Measurements from ENCODE around the gene POLR2J. TPM values are rescaled to one million over a fixed set of nuclear protein-coding genes. Genes with fewer than 3 reads are reported as not detected.
"Not testable (repeated sequence)": the region's sequence is repeated elsewhere in the genome, so short reads cannot be mapped to it uniquely, and the experiment has no call there.

POLR2J gene
- total RNA-seq, 2 donors from 2014 or later, result 56.9 to 79.6 TPM

DNA sequence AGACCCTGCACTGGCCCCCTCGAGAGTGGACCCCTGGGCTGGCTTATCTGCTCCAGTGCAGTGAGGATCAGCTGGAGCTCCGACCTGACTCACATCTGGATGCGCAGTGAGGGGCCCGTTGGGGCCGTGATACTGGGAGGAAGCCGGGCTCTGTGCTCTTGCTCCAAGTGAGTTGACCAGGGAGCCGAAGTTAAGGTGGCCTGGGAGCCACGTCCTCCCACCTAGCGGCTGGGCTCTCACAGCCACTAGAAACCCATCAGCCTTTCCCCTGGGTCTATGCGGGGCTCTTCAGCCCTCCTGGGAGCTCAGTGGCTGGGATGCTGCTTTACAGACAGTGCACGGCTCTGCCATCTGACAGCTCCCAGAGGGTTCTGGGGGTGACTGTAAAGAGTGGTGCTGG lies 23.1 kb downstream of the POLR2J start:
- no peaks in the 10 kb centered on the region for H3K9me3 Mint-ChIP-seq
- ATAC-seq, result peak in 1 of 2 donors; percentile 21

DNA sequence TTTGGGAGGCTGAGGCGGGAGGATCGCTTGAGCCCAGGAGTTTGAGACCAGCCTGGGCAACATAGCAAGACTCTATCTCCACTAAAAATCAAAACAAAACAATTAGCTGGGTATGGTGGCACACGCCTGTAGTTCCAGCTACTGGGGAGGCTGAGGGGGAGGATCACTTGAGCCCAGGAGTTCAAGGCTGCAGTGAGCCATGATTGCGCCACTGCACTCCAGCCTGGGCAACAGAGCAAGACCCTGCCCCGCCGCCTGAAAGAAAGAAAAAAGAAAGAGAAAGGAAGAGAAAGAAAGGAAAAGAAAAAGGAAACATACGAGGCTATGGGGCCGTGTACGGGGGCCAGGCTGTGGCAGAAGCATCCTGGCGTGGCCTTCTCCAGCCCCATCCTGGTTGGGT lies 23.8 kb downstream of the POLR2J start:
- ATAC-seq; H3K9me3 Mint-ChIP-seq; DNase-seq (ENCODE audit: low spot score in 2 of 2); H3K36me3 Mint-ChIP-seq: not testable (repeated sequence)
- H3K27ac Mint-ChIP-seq, result peak overlapping the region; percentile 76 to 84

More for the DNA sequence above, 23.1 kb downstream of the POLR2J start:
- H3K36me3 Mint-ChIP-seq, result no peaks in the 10 kb centered on the region
- no peak overlapping the region for H3K27ac Mint-ChIP-seq
- DNase-seq (ENCODE audit: low spot score in 2 of 2), result no peak

DNA sequence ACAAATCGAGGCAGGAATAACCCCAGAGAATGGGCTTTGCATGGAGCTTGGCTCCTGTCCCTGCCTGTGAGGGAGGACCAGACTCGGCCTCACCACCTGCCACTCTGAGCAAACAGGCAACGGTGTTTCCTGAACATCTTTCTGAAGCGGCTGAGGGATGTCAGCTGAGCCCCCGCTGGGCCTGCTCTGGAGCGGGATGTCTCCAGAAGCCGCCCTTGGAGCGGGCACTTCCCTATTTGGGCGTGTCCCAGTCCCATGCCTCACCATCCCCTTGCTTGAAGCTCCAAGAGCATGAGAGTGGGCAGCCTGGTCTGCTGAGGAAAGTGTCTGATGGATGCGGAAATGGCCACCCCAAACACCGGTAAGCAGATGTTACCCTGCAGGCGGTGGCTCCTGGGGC lies 24.3 kb downstream of the POLR2J start:
- no peaks in the 10 kb centered on the region for H3K9me3 Mint-ChIP-seq
- no peak for ATAC-seq
- no peaks in the 10 kb centered on the region for H3K36me3 Mint-ChIP-seq
- DNase-seq (ENCODE audit: low spot score in 2 of 2), result no peak
- H3K27ac Mint-ChIP-seq, result peak overlapping the region in 1 of 2 donors; percentile 76

DNA sequence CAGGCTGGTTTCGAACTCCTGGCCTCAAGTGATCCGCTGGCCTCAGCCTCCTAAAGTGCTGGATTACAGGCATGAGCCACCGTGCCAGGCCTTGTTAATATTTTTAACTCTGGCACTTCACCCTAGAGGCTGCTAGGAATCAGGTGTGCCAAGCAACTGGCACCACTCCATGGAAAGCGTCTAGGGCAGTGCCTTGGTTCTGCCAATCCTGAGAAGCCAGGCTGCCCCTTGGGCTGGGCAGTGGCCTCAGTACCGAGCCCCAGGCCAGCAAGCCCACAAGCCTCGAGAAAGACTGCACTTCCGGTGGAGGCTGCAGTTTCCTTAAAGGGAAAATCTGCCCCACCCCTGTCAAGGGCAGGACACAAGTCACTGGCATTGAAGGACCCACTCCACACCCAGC lies 25.4 kb downstream of the POLR2J start:
- H3K27ac Mint-ChIP-seq, result peak overlapping the region in 1 of 2 donors; percentile 73
- DNase-seq (ENCODE audit: low spot score in 2 of 2), result no peak
- no peak for ATAC-seq
- H3K9me3 Mint-ChIP-seq, result no peaks in the 10 kb centered on the region
- H3K36me3 Mint-ChIP-seq, result no peaks in the 10 kb centered on the region

DNA sequence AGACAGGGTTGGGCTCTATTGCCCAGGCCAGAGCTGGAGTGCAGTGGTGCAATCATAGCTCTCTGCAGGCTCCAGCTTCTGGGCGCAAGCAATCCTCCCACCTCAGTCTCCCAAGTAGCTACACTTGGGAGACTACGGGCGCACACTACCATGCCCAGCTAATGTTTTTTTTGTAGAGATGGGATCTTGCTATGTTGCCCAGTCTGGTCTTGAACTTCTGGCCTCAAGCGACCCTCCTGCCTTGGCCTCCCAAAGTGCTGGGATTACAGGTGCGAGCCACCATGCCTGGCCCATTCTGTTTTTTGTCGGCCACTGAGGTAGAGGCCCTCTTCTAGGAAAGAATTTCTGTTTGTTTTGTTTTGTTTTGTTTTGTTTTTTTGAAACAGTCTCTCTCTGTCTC lies 26.3 kb downstream of the POLR2J start:
- peak overlapping the region in 1 of 2 donors; percentile 73 for H3K27ac Mint-ChIP-seq
- no peaks in the 10 kb centered on the region for H3K36me3 Mint-ChIP-seq
- DNase-seq (ENCODE audit: low spot score in 2 of 2), result no peak

DNA sequence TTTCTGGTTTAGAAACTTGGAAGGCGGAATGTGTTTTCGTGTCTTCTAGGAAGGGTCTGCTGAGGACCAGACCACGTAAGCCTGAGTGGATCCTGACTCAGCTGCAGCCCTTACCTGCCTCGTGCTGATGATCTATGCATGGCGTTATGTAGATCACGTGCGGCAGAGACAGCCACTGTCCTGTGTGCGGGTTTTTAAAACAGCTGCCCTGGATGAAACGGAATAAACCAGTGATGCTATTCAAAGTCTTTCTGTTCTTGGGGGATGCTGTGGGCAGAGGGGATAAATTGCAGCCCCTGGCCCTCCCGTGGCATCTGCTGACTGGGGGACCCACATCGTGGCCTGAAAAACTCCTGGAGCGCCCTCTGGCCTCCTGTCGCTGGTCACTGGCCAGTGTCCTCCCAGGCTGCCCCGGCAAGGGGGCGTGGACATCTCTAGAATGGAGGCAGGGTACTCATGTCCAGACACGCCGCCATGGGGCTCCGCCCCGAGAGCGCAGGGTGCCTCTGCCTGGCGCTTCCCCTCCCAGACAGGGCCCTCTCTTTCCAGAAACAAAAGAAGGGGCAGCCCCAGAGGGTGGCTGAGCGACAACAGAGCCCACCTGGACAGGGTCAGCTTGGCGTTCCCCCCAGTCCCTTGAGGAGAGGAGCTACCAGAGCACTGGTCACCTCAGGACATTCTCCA lies 27.2 kb downstream of the POLR2J start:
- Mint-ChIP-seq H3K27ac (no peak overlapping the region), H3K36me3 (no peaks in the 10 kb centered on the region), H3K9me3 (no peaks in the 10 kb centered on the region)
- ATAC-seq (no peak), DNase-seq (ENCODE audit: low spot score in 2 of 2) (no peak)

More for the DNA sequence above, 26.3 kb downstream of the POLR2J start:
- H3K9me3 Mint-ChIP-seq, result no peaks in the 10 kb centered on the region
- ATAC-seq, result no peak

DNA sequence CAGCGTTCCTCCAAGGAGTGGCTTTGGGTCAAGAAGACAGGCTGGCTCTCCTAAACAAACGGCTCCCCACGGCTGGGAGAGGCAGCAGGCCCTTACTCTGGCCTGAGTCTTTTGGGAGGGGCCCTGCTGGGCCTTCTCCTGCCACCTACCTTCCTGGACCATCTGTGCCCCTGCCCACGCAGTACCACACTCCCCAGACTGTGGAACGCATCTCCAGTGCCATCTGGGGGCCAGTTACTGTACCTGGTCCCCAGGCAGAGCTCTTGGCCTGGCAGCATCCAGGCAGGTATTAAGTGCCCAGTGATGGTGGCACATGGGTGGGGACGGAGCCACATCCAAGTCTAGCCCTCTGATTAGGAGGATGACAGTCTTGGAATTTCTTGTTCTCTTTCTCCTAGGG lies 28.5 kb downstream of the POLR2J start:
- Mint-ChIP-seq H3K27ac (peak overlapping the region in 1 of 2 donors; percentile 66), H3K9me3 (no peaks in the 10 kb centered on the region), H3K36me3 (no peaks in the 10 kb centered on the region)
- ATAC-seq (peak; percentile 71 to 85), DNase-seq (ENCODE audit: low spot score in 2 of 2) (no peak)

DNA sequence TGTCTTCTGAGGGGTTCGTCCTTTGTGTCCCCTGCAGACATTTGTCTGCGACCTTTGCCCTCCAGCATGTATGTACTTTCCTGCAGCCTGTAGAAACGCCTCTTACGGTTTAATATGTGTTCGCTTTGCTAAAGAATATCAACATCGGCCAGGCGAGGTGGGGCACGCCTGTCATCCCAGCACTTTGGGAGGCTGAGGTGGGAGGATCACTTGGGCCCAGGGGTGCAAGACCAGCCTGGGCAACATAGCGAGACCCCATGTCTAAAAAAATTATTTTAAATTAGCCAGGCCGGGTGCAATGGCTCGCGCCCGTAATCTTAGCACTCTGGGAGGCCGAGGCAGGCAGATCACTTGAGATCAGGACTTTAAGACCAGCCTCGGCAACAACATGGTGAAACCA lies 29.6 kb downstream of the POLR2J start:
- no peaks in the 10 kb centered on the region for H3K36me3 Mint-ChIP-seq
- no peak overlapping the region for H3K27ac Mint-ChIP-seq
- H3K9me3 Mint-ChIP-seq, result no peaks in the 10 kb centered on the region
- ATAC-seq (no peak), DNase-seq (ENCODE audit: low spot score in 2 of 2) (no peak)

DNA sequence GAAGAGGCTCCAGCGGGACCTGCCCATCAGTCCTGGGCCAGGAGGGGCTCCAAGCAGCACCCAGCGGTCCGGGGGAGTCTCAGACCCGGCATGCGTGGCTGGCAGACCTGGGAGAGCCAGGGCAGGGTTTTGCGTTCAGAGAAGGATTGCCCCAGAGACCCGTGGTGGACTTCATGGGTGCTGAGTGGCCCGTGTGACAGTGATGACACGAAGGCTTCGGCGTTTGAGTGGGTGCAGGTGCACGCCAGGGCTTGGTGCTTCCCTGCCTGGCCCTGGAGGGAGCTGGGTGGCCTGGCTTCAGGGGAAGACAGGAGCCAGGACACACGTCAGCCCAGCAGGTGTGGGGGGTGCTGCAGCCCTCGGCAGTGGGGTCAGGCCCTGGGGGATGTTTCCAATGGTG lies 31.4 kb downstream of the POLR2J start:
- no peak for DNase-seq (ENCODE audit: low spot score in 2 of 2)
- ATAC-seq, result no peak
- no peaks in the 10 kb centered on the region for H3K9me3 Mint-ChIP-seq
- H3K27ac Mint-ChIP-seq, result peak overlapping the region in 1 of 2 donors; percentile 76
- H3K36me3 Mint-ChIP-seq, result no peaks in the 10 kb centered on the region

DNA sequence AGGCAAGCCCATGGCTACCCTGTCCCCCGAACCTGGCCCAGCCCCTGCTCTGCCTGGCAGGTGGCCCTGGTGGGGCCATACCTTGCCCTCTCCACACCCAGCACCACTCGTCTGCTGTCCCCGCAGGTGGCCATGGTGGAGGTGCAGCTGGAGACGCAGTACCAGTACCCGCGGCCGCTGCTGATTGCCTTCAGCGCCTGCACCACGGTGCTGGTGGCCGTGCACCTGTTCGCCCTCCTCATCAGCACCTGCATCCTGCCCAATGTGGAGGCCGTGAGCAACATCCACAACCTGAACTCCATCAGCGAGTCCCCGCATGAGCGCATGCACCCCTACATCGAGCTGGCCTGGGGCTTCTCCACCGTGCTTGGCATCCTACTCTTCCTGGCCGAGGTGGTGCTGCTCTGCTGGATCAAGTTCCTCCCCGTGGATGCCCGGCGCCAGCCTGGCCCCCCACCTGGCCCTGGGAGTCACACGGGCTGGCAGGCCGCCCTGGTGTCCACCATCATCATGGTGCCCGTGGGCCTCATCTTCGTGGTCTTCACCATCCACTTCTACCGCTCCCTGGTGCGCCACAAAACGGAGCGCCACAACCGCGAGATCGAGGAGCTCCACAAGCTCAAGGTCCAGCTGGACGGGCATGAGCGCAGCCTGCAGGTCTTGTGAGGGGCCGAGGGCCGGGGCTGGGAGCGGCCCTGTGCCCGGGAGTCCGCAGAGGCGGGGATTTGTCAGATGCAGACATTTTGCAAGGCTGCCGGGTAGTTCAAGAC lies 32.1 kb downstream of the POLR2J start:
- Mint-ChIP-seq H3K9me3 (no peaks in the 10 kb centered on the region), H3K36me3 (no peaks in the 10 kb centered on the region), H3K27ac (peak overlapping the region in 1 of 2 donors; percentile 76)
- DNase-seq (ENCODE audit: low spot score in 2 of 2) (no peak), ATAC-seq (no peak)

DNA sequence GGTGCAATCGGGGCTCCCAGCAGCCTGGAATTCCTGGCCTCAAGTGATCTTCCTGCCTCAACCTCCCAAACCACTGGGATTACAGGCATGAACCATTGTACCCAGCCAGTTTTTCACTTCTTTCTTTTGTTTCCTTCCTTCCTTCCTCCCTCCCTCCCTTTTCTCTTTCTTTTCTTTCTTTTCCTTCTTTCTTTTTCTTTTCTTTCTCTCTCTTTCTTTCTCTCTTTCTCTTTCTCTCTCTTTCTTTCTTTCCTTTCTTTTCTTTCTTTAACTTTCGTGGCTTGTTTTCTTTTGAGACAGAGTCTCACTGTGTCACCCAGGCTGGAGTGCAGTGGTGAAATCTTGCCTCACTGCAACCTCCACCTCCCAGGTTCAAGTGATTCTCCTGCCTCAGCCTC lies 33.0 kb downstream of the POLR2J start:
- Mint-ChIP-seq H3K27ac (peak overlapping the region; percentile 76 to 80), H3K9me3 (no peaks in the 10 kb centered on the region), H3K36me3 (no peaks in the 10 kb centered on the region)
- DNase-seq (ENCODE audit: low spot score in 2 of 2) (no peak), ATAC-seq (no peak)

DNA sequence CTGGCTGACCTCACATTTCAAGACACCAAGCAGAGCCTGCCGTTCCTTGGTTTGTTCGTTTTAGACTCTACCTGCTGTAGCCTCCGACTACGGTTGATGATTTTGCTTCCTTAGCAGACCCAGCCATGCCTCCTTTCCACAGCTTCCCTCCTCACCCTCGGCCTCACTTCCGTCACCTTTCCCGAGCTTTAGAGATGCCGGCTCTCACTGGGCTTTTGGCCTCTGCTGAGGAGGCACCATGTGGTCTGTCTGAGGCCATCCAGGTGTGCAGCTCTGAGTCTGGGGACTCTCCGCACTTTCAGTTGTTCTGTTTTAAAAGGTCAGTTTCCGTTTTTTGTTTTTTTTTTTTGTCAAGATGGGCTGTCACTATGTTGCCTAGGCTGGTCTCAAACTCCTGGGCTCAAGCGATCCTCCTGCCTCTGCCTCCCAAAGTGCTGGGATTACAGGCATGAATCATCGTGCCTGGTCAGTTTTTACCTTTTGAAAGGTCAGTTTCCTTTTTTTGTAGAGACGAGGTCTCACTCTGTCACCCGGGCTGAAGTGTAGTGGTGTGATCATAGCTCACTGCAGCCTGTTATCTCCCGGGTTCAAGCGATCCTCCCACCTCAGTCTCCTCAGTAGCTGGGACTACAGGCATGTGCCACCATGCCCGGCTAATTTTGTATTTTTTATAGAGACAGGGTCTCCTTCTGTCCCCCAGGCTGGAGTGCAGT lies 33.6 kb downstream of the POLR2J start:
- DNase-seq (ENCODE audit: low spot score in 2 of 2), result no peak
- no peak for ATAC-seq
- H3K9me3 Mint-ChIP-seq, result no peaks in the 10 kb centered on the region
- no peaks in the 10 kb centered on the region for H3K36me3 Mint-ChIP-seq
- H3K27ac Mint-ChIP-seq, result peak overlapping the region; percentile 61 to 76

DNA sequence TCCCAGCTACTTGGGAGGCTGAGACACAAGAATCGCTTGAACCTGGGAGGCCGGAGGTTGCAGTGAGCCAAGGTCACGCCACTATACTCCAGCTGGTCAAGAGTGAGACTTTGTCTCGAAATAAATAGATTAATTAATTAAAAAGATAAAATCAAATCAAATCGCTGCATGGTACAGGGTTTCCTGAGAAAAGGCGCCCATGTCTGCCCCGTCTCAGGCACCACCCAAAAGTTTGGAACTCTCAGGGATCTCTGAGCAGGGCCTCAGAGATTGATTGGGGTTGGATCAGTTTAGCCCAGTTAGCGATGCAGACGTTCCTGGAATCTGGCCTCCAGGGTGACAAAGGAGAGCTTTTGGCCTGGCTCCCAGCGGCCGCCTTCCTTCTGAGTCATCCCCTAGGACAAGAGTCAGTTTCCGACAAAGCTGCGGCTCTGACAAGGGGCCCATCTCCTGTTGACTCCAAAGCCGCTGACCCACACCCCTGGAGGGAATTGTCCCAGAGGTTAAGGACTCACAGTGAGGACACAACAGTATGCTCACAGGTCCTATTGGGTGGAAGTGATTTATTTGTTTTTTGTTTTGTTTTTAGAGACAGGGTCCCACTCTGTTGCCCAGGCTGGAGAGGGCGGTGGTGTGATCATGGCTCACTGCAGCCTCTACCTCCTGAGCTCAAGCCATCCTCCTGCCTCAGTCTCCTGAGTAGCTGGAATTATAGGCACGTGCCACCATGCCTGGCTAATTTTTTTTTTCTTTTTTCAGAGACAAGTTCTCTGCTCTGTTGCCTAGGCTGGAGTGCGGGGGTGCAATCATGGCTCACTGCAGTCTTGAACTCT lies 38.5 kb downstream of the POLR2J start:
- Mint-ChIP-seq H3K27ac (no peak overlapping the region), H3K36me3 (no peaks in the 10 kb centered on the region), H3K9me3 (no peaks in the 10 kb centered on the region)
- no peak for ATAC-seq
- no peak for DNase-seq (ENCODE audit: low spot score in 2 of 2)

DNA sequence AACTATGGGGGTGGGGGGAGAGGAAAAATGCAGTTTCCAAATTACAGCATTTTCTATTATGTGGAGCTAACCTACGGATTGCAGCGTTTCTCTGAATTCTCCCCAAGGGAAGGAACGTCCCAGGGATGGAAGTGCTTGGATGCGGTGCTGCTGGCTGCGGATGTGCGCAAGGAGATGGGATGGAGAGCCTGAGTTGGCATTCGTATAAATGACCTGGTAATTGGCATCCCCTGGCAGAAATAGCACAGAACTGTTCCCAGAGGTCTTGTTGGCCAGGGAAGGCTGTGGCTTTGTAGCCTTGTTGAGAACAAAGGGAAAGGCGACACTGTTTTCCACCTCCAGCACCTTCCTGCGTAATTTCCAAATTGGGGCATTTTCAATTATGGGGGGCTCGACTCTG lies 42.6 kb downstream of the POLR2J start:
- Mint-ChIP-seq H3K9me3 (no peaks in the 10 kb centered on the region), H3K36me3 (peaks cover 0 to 8% of the 10 kb centered on the region in 2 donors), H3K27ac (peak overlapping the region; percentile 29 to 50)
- ATAC-seq, result no peak
- no peak for DNase-seq (ENCODE audit: low spot score in 2 of 2)

DNA sequence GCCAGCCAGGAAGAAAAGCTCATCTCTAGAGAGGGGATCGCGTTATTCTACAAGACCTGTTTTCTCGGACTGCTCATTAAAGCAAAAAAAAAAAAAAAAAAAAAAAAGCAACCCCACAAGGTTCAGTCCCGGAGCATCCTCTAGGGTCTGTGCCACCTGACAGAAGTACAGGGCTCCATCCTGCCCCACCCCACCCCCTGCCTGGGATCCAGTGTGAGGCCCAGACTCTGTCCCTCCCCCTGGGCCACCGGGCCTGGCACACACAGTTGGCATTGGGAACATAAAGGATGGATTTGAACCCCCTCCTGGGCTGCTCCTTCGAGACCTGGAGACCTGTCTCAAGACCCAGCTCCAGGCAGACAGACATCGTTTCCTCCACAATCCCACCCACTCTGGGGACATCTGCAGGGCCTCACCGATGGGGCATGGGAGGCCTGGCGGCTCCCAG lies 44.7 kb downstream of the POLR2J start:
- peaks cover 0 to 8% of the 10 kb centered on the region in 2 donors for H3K36me3 Mint-ChIP-seq
- peak overlapping the region; percentile 72 to 86 for H3K27ac Mint-ChIP-seq
- DNase-seq (ENCODE audit: low spot score in 2 of 2) (no peak), ATAC-seq (peak; percentile 13 to 29)
- no peaks in the 10 kb centered on the region for H3K9me3 Mint-ChIP-seq

DNA sequence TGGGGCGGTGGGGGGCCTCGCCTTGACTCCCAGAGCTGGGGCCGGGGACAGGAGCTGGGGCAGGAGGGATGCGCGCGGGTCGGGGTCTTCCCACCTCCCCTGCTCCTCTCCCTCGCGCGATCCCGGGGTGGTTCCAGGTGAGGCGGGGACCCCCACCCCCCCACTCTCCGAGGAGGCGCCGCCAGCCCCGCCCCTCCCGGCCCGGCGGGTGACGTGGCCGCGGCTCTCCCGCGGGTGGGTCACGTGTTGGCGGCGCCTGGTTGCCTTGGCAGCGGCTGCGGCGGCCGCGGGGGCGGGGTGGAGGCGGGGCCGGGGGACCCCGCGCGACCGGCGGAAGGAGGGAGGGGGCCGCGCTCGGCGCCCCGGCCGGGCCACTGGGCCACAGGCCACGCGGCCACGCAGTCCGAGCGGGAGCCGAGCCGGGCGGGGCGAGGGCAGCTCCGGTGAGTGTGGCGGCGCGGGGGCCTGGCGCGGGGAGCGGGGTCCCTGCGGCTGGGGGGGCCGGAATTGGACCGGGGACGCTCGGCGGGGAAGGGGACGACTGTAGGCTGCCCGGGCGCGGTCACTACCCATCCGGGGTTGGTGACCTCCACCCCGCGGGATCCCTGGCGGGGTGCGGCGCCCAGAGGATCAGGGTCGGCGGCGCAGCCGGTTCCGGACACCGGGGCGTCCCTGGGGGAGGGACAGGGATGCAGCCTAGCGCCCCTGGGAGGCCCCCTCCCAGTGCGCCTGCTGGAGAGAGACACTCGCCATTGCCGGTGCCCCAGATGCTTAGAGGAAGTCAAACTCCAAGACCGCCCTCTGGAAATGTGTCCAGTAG lies 45.3 kb downstream of the POLR2J start, which contains the start of gene ORAI2:
TSS of gene ORAI2 (plus strand) at position 357 of the 820 bp plus-strand sequence. CDS start 5,382 bp downstream, outside the sequence.
- no peaks in the 10 kb centered on the region for H3K9me3 Mint-ChIP-seq
- H3K36me3 Mint-ChIP-seq, result peaks cover under 1 to 8% of the 10 kb centered on the region in 2 donors
- H3K27ac Mint-ChIP-seq, result peak within 1 kb of the TSS; percentile 81 to 86
- peak; percentile 85 to 86 for DNase-seq (ENCODE audit: low spot score in 2 of 2)
- peak; percentile 73 to 77 for ATAC-seq
